Loucy (cell line): ENCODE results near the gene CUX1.

Experiments used
- CTCF ChIP-seq: fragments of 200-600 bp; sonication (generic); conservative IDR thresholded peaks from 2 replicates; pipeline ENCODE4 v1.5.1; 2014; ENCODE audit warnings: mild to moderate bottlenecking, antibody characterized with exemption, low read length
- EZH2phosphoT487 ChIP-seq: fragments of 200-600 bp; IDR thresholded peaks from 2 replicates; pipeline ENCODE4 v1.6.1; 2018; ENCODE audit warnings: antibody characterized with exemption, mild to moderate bottlenecking, moderate library complexity, borderline replicate concordance

- TF ChIP-seq CTCF: no peak
- no peak for TF ChIP-seq EZH2phosphoT487
These were observed 146.3 kb downstream of the CUX1 start for GRCh38 chr7:101963693-101964092.
